GM06990 (cell line): ENCODE measurements around the gene TM4SF4.

Source experiments
- DNase-seq: peaks from one replicate; pipeline ENCODE4 v3.0.0-alpha.2; 2011; ENCODE audit not compliant: insufficient read length; ENCODE audit errors: extremely low read depth
- H3K27me3 ChIP-seq: replicated peaks from 2 replicates; pipeline ENCODE4 v1.6.0; 2011; ENCODE audit warnings: low read length; ENCODE audit not compliant: control insufficient read depth, insufficient read depth
- H3K36me3 ChIP-seq: 2 replicates; pipeline ENCODE4 v1.5.1; 2011; ENCODE audit warnings: low read length; ENCODE audit not compliant: control insufficient read depth, insufficient read depth
- H3K4me3 ChIP-seq: replicated peaks from 2 replicates; pipeline ENCODE4 v1.5.1; 2011; ENCODE audit warnings: low read depth, mild to moderate bottlenecking, control low read depth, low read length
- TF ChIP-seq, protein P1 (sequence below): IDR thresholded peaks from 2 replicates; pipeline ENCODE4 v1.5.1; 2011; ENCODE audit warnings: low read length, control low read depth, mild to moderate bottlenecking, inconsistent platforms; ENCODE audit not compliant: insufficient read depth, poor library complexity, severe bottlenecking

Gene TM4SF4, protein sequence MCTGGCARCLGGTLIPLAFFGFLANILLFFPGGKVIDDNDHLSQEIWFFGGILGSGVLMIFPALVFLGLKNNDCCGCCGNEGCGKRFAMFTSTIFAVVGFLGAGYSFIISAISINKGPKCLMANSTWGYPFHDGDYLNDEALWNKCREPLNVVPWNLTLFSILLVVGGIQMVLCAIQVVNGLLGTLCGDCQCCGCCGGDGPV

DNA sequence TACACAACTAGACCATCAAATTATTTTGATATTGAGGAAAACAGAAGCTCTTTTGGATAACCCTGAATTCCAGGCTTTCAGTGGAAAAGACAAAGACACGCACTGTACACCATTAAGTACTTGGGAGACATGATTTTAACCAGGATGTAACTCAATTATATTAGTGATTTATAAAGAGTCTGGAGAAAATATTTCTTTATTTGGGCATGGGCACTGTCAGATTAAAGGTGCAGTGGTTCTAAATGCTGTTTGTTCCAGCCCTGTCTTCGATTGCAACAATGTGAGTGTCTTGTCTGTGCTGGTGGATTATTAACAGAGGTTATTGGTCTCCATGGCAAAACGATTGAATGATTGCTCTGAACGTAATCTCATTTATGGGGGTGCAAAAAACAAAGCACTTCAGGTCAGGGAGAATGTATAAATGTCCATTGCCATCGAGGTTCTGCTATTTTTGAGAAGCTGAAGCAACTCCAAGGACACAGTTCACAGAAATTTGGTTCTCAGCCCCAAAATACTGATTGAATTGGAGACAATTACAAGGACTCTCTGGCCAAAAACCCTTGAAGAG lies at the start of gene TM4SF4:
TM4SF4 (plus strand) TSS at position 448 of the 568 bp plus-strand sequence. CDS start 181 bp downstream, outside the sequence.
- Histone ChIP-seq H3K36me3 (no peaks in the 10 kb centered on the region), H3K4me3 (no peak within 1 kb of the TSS), H3K27me3 (no peaks in the 10 kb centered on the region; the same call in 1 of the 2 replicates)
- TF ChIP-seq, protein P1, sequence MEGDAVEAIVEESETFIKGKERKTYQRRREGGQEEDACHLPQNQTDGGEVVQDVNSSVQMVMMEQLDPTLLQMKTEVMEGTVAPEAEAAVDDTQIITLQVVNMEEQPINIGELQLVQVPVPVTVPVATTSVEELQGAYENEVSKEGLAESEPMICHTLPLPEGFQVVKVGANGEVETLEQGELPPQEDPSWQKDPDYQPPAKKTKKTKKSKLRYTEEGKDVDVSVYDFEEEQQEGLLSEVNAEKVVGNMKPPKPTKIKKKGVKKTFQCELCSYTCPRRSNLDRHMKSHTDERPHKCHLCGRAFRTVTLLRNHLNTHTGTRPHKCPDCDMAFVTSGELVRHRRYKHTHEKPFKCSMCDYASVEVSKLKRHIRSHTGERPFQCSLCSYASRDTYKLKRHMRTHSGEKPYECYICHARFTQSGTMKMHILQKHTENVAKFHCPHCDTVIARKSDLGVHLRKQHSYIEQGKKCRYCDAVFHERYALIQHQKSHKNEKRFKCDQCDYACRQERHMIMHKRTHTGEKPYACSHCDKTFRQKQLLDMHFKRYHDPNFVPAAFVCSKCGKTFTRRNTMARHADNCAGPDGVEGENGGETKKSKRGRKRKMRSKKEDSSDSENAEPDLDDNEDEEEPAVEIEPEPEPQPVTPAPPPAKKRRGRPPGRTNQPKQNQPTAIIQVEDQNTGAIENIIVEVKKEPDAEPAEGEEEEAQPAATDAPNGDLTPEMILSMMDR, result no peak
- no peak for DNase-seq

DNA sequence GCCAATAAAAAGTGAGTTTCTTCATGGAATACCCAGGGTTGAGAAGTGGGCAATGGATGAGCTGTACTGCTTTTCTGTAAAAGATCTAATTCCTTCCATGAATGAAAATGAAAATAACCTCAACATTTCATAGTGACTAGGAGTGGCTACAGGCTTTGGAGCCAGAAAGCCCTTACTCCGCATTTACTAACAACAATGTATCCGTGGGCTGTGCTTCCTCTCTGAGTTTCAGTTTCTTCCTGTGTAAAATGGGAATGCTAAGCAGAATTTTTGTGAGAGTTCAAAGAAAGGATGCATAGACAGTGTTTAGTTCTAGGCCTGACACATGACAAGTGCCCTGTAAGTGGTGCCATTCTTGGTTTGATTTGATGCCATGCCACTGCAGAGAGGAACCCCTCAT lies 49.6 kb upstream of the TM4SF4 start:
- DNase-seq, result no peak
- Histone ChIP-seq H3K4me3 (no peak overlapping the region), H3K36me3 (no peaks in the 10 kb centered on the region), H3K27me3 (no peaks in the 10 kb centered on the region; the same call in 1 of the 2 replicates)
- TF ChIP-seq, protein P1, result no peak

DNA sequence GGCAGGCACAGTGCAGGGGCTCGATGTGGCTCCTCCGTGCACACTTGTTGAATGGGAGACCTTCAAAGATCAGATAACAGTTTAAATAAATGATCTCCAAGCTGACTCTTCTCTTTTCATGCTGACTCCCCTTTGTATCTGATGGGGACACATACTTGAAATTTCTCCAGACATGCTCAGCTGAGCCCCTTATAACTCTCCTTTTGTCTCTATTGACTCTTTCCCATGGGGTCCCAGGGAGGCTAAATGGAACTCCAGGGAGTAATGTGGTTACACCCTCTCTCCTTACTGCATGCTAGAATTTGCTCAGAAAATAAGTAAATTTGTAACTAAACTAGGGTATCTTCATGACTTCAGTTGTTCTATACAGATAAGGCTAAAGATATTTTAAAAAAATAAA lies 48.2 kb upstream of the TM4SF4 start:
- Histone ChIP-seq H3K27me3 (no peaks in the 10 kb centered on the region; the same call in 1 of the 2 replicates), H3K36me3 (no peaks in the 10 kb centered on the region), H3K4me3 (no peak overlapping the region)
- TF ChIP-seq, protein P1, result no peak
- DNase-seq, result no peak

DNA sequence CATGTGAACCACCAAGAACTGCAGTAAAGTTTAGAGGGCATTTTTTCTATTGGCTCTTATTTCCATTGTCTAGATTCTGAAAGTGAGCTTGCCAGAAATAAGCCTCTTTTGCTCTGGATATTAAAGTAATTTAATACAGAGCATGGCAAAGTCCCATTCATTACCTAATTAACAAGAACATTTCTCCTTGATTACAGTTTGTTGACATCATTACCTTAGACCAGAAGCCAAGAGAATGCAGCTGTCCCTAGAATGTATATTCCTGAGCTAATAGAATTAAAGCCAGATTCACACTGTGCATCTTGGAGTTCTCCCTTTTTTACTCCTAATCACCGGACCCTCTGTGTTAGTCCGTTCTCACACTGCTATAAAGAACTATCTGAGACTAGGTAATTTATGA lies 46.4 kb upstream of the TM4SF4 start:
- Histone ChIP-seq H3K4me3 (no peak overlapping the region), H3K36me3 (no peaks in the 10 kb centered on the region), H3K27me3 (no peaks in the 10 kb centered on the region; the same call in 1 of the 2 replicates)
- TF ChIP-seq, protein P1, result no peak
- no peak for DNase-seq

DNA sequence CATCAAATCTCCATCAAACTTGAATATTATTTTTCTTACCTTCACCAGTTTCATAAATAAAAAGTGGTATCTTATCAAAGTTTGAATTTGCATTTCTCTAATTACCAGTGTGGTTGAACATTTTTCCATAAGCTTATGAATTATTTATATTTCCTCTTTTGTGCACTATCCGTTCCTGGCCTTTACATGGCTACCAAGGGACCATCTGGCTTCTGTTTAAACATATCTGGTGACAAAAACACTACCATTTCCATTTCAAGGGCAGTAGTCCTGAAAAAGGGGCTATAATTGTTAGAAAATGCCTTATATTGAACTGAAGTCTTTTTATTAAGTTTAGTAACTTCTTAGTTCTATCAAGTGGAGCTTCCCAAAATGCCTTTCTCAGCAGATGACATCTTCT lies 44.3 kb upstream of the TM4SF4 start:
- TF ChIP-seq, protein P1, result no peak
- Histone ChIP-seq H3K4me3 (no peak overlapping the region), H3K36me3 (no peaks in the 10 kb centered on the region), H3K27me3 (no peaks in the 10 kb centered on the region; the same call in 1 of the 2 replicates)
- no peak for DNase-seq
